GM12892 (cell line): Measurements from ENCODE around the gene NCBP1.

Source experiments
- POLR2A ChIP-seq: IDR thresholded peaks from 2 replicates; pipeline ENCODE4 v1.6.1; 2011; ENCODE audit warnings: low read depth, low read length, control low read depth
- POLR2AphosphoS5 ChIP-seq: IDR thresholded peaks from 2 replicates; pipeline ENCODE4 v1.6.1; 2011; ENCODE audit warnings: low read depth, low read length, control low read depth

DNA sequence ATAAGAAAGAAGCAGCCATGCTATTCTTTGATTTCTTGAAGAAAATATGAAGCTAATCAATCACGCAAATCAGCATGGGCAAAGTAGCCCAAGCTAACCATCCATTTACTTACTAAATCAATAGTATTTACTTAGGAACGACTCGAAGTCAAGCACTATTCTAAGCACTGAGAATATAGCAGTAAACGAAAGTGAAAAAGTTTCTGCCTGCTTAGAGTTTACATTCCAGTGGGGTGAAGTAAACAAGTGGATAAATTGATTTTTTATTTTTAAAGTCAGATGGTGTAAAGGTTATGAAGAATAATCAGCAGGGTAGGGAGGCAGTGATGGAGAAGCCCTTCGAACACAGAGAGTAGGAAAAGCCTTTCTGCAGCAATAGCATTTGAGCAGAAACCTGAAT lies 6.0 kb upstream of the NCBP1 start:
- no peak for TF ChIP-seq POLR2A
- no peak for TF ChIP-seq POLR2AphosphoS5
